Stimulated activated CD4-positive, alpha-beta T cell treated with anti-CD3 and anti-CD28 coated beads, Interleukin-1b, Interleukin-23, amount 100 ng/mL, for 48 hours (primary cell): ENCODE measurements around the gene MMD2.

Source experiments
- DNase-seq: peaks from one replicate; pipeline ENCODE4 v3.0.0-alpha.2; 2020

The MMD2 gene

DNA sequence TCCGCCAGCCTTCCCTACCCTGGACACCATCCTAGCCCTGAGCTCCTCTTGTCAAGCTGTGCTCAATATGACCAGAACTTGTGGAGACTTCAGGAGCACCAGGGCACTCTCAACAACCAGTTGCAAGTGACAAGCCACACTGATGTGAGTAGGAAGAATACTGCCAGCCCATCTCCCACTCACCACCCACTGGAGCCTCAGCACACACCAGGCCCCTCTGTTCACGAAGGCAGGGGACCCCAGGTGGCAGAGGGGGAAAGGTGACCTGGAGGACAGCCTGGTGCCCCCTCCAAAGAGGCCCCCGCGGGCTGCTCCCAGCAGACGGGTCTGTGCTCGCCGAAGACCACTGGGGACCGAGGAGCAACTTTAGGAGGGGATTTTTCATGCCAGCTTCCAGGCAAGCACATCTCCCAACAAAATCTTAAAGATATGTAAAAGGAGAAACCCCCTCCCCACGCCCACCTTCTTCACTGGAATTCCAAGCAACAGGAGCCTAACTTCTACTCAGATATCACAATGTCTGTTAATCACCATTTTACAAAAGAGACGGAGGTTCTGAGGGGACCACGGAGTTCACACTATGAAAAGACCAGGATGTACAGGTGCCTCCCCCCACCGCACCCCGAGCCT lies 1.0 kb downstream of the MMD2 start:
- DNase-seq, result no peak

GRCh38 chr7:4951903-4952636 lies 6.9 kb downstream of the MMD2 start:
- no peak for DNase-seq

DNA sequence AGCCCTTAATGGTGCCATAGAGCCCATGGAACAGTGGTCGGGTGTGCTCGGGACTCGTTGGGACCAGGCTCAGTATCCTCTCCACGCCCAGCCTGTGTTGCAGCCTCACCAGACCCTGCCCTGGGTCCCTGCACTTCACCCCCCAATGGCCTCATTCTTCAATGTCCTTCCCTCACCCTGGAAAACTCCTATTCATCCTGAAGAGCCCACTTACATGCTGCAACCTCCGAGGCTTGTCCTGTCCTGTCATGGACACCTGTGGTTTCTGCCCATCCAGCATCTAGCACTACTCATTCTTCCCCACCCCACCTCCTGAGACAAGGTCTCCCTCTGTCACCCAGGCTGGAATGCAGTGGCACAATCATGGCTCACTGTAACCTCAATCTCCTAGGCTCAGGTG lies 7.7 kb downstream of the MMD2 start:
- no peak for DNase-seq

- no peak for DNase-seq
Measured at GRCh38 chr7:4948402-4948801, 10.6 kb downstream of the MMD2 start.

DNA sequence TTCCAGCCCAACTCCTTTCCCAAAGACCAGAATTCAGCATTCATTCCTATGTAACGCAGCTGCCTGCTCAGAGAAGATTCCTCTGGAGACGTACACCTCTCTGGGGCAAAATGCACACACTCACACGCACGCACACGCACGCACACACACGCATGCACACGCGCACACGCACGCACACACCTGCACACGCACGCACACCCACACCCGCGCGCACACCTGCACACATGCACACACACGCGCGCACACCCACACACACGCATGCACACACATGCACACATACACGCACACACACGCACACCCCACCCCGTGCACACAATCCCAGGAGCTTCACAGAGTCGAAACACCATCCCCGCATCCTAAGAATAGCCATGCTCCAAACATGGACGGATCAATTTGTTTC lies 13.0 kb downstream of the MMD2 start:
- no peak for DNase-seq

DNA sequence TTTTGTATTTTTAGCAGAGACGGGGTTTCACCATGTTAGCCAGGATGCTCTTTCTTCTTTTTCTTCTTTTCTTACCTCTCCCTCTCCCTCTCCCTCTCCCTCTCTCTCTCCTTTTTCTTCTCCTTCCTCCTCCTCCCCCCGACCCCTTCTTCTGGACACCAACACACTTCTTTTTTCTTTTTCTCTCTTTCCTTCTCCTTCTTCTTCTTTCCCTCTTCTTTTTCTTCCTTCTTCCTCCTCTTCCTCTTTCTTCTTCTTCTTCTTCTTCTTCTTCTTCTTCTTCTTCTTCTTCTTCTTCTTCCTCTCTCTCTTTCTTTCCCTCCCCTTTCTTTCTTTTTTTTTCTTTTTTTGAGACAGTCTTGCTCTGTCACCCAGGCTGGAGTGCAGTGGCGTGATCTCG lies 14.0 kb downstream of the MMD2 start:
- no peak for DNase-seq

DNA sequence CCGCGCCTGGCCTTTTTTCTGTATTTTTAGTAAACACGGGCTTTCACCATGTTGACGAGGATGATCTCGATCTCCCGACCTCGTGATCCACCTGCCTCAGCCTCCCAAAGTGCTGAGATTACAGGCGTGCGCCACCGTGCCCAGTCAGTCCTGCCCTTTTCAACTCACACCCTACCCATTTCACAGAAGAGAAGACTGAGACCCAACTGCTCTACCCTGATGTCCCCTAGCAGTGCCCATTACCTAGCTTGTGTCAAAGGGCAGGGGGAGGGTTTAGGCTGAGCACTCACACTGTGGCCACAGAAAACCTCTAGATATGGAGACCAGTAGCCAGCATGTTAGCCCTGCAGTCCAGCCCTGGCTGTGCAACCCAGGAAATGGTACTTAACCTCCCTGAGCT lies 15.7 kb downstream of the MMD2 start:
- DNase-seq, result no peak

GRCh38 chr7:4939971-4940728 lies 18.8 kb downstream of the MMD2 start:
- no peak for DNase-seq

GRCh38 chr7:4937411-4937810 lies 21.6 kb downstream of the MMD2 start:
- DNase-seq, result no peak

DNA sequence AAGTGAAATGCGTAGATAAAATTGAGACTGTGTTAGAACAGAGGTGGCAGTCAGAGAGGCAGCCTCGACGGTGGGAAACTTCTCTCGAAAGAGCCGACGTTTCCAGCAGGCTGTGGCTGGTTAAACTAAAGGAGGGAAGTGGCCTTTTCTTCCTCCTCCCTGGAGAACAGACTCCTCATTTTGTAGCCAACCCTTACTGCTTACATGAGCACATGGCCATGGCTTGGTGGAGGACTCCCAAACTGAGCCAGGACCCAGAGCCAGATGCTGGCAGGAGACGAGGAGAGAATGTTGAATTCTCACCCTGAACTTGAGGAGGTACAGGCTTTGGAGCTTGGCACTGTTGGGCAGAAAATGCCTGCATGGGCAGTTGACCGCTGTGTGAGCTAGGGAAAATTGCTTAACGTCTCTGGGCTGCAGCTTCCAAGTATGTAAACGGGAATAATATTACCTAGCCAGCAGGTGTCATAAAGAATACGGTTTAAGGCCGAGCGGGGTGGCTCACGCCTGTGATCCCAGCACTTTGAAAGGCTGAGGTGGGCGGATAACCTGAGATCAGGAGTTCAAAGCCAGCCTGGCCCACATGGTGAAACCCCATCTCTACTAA lies 24.5 kb downstream of the MMD2 start:
- no peak for DNase-seq

GRCh38 chr7:4931943-4932342 lies 27.0 kb downstream of the MMD2 start:
- no peak for DNase-seq

- no peak for DNase-seq
Measured at GRCh38 chr7:4929005-4929404, 30.0 kb downstream of the MMD2 start.

DNA sequence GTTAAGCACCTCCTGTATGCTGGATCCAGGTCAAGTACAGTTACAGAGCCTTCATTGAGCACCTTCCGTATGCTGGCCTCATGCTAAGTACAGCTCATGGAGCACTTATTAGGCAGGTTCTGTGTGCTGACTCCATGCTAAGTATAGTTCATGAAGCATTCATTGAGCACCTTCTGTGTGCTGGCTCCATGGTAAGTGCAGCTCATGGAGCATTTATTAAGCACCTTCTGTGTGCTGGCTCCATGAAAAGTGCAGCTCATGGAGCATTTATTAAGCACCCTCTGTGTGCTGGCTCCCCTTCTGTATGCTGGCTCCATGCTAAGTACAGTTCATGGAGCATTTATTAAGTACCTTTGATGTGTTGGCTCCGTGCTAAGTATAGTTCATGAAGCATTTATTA lies 30.5 kb downstream of the MMD2 start:
- no peak for DNase-seq

DNA sequence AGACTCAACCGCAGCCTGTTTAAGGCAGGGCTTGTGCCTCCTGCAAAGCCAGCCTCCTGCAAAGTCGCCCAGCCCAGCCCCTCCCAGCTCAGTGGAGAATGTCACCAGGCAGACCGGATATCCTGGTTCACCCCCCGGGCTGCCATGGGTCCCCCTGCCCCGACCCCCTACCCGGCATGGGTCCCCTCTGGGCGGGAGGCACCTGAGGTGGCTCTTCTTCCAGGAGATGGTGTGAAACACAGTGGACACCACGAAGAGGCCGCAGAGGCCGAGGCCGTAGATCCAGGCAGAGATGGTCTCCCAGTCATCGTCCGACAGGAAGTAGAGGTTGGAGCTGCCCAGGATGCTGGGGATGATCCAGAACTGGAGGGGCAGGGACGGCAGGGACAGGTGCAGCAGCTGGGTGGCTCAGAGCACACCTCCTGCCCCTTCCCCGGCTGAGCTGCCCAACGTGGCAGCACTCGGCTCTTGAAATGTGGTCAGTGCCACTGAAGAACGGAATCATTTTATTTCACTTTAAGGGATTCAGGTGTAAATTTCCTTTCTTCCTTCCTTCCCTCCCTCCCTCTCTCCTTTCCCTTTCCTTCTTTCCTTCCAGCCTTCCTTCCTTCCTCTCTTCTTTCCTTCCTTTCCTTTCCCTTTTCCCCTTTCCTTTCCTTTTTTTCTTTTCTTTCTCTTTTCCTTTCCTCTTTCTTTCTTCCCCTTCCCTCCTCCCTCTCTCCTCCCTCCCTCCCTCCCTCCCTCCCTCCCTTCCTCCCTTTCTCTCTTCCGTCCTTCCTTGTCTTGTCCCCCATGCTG lies 38.8 kb downstream of the MMD2 start:
- no peak for DNase-seq

DNA sequence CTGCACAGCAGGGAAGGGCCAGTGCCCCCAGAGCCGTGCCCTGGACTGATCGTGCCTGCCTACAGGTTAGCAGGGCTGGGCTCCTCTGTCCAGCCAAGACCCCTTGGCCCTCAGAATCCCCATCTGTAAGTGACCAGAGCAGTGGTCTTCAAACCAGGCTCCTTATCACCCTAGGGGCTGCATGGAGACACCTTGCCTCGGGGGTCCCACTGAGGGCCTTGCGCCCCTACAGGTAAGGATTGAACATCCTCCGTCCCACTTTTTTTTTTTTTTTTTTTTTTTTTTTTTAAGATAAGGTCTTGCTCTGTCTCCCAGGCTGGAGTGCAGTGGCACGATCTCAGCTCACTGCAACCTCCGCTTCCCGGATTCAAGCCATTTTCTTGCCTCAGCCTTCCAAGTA lies 42.9 kb downstream of the MMD2 start:
- DNase-seq, result no peak

DNA sequence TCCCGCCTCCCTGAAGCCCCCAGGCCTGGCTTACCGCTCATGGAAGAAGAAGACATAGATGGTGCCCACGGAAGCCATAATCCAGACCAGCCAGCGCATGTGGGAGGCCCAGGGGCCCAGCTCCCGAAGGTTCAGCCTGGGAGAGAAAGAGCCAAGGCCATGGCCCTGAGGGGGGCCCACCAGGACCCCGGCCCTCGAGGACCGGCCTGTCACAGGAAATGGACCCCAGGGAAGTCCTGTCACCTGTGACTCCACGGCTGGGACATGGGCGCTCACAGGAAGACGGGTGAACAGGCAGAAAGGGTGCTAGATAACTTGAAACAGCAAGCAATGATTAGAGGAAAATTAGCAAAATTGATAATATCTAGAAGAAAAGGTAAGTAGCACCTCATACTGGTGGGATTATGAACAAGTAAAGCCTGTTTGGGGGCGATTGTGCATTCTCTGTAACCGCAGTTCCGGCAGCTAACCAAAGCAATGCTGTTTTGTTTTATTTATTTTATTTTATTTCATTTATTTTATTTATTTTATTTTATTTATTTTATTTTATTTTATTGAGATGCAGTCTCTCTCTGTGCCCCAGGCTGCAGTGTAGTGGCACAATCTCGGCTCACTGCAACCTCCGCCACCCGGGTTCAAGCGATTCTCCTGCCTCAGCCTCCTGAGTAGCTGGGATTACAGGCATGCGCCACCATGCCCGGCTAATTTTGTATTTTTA lies 47.7 kb downstream of the MMD2 start:
- DNase-seq, result no peak

DNA sequence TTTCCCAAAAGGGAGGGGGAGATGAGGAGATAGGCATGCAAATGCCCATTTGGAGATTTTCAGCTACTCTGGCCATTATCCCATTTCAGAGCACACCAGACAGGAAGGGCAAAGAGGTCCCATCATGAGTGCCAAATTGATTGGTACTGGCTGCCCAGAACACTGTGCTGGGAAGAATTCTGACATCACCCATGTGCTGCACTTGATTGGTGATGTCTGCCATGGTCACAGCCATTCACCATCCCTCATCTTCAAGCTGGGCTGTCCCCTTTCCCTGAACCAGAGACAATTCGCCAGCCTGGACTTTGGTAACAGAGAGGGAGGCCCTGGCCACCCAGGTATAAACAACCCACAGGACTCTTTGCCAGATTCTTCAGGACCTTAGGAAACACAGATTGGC lies 52.3 kb downstream of the MMD2 start:
- no peak for DNase-seq

GRCh38 chr7:4905171-4905570 lies 53.8 kb downstream of the MMD2 start:
- no peak for DNase-seq

DNA sequence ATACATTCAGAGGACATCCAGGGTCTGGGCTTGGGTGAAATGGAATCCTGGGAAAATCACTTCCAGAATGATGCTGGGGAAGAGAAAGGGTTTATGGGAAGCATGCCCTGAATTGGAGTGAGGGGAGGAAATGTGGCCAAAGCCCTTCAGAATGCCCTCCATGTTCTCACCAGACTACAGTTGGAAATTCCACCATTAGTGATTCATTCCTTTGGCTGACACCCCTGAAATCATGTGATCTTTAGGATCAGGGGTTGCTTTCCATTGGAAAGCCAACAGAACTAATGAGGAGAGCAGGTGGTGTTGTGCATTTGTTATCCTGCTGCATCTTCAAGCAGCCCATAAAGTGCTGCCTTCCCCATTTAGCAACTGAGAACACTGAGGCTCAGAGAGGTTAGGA lies 54.6 kb downstream of the MMD2 start:
- no peak for DNase-seq

- no peak for DNase-seq
Measured at GRCh38 chr7:4895766-4896165, 63.2 kb downstream of the MMD2 start.

- no peak for DNase-seq
Measured at GRCh38 chr7:4894482-4894881, 64.5 kb downstream of the MMD2 start.

GRCh38 chr7:4893929-4894475 lies 65.0 kb downstream of the MMD2 start:
- DNase-seq, result no peak
